ENCODE measurements around the gene CCDC78. TPM values are rescaled to one million over a fixed set of nuclear protein-coding genes. Genes with fewer than 3 reads are reported as not detected.

The CCDC78 gene
- total and polyA plus RNA-seq, 2 donors (not counting 3 experiments of a cell fraction or from before 2014, with no cell fraction given), result 0.50 to 1.3 TPM

DNA sequence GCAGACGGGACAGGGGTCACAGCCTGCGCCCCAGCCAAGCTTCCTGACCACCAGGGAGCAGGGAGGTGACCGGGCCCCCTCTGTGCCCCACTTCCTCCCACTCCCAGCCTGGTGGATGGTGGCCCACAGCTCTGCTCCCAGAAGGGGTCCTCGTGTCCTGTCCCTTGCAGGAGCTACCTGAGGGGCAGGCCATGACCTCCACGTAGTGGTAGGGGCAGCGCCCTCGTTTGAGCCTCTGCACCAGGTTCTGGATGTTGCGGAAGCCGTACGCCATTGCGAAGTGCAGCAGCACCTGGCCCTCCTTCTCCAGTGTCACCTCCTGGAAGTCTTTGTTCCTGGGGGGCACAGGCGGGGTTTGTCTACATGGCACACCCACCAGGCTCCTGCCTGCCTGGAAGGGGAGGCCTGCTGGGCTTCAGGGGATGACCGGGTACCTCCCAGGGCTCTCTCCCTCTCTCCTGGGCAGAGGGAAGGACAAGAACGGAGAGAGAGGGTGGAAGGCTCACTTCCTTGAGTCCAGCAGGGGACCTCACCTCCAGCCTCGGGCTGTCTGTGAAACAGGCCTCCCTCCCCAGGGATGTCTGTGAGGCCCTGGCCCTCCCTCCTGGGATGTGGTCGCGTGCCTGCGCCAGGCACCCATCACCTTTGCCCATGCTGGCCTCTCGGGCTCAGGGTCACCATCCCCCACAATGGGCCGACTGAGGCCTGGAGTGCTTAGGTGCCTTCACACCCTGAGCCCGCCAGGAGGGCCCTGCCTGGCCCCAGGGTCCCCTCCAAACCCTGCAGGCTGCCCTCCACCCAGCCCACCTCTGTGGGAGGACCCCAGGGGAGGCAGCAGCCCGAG is 4.6 kb upstream of the CCDC78 start:
- no peak overlapping the region for H3K9ac ChIP-seq (replicated peaks; ENCODE audit: extremely low read depth, insufficient read depth, low read length)
- no peaks in the 10 kb centered on the region for H3K9me3 ChIP-seq (replicated peaks; ENCODE audit: control insufficient read depth, insufficient read depth, low read length)
- H4K20me1 ChIP-seq (replicated peaks; ENCODE audit: control insufficient read depth, extremely low read depth, insufficient read depth, low read length), result no peaks in the 10 kb centered on the region
- H3K4me1 ChIP-seq (ENCODE audit: control insufficient read depth, extremely low read depth, insufficient read depth, low read length), result peaks cover 13% of the 10 kb centered on the region
- intact Hi-C loops (cut with micrococcal nuclease), result no loop called here
- no peak overlapping the region for H3K27ac ChIP-seq (ENCODE audit: insufficient read depth, low read depth, low read length)
- no peak for DNase-seq (ENCODE audit: low read depth, low spot score)
- H2AFZ ChIP-seq (ENCODE audit: low read depth, low read length), result no peak overlapping the region
- ChIA-PET CTCF (interaction anchor here (0.9 to 1.9 kb wide), 3 partner anchors 10 to 19 kb away, joined by 3 to 5 read pairs (median 5); partner anchors contain the start of gene ANTKMT), POLR2A (no interaction called here)
- TF ChIP-seq POLR2A (IDR thresholded peaks at IDR 0.05; ENCODE audit: low read depth, low read length) (no peak), CTCF (IDR thresholded peaks at IDR 0.05; ENCODE audit: extremely low read depth in 1 of 2, insufficient read depth in 1 of 2, low read depth in 1 of 2, low read length in 2 of 2) (no peak), POLR2AphosphoS5 (IDR thresholded peaks at IDR 0.05; ENCODE audit: insufficient read depth, low read depth, low read length) (no peak), EZH2 (IDR thresholded peaks at IDR 0.05; ENCODE audit: borderline replicate concordance, low read depth, low read length, severe bottlenecking) (no peak), JUN (IDR thresholded peaks at IDR 0.05; ENCODE audit: borderline replicate concordance, insufficient read depth, insufficient read length, low read depth) (no peak), MYC (IDR thresholded peaks at IDR 0.05; ENCODE audit: low read depth, low read length) (no peak), FOS (IDR thresholded peaks at IDR 0.05; ENCODE audit: borderline replicate concordance, insufficient read depth, low read length) (no peak)
- no peak overlapping the region for H3K4me2 ChIP-seq (ENCODE audit: insufficient read depth, low read length)
- H3K27me3 ChIP-seq (ENCODE audit: control insufficient read depth in 2 of 2, insufficient read depth in 2 of 2, low read length in 2 of 2), result no peaks in the 10 kb centered on the region
- no peaks in the 10 kb centered on the region for H3K9me1 ChIP-seq (replicated peaks; ENCODE audit: control insufficient read depth, extremely low read depth, insufficient read depth, low read length)
- H3K79me2 ChIP-seq (ENCODE audit: control insufficient read depth, insufficient read depth, low read length), result no peaks in the 10 kb centered on the region
- dilution Hi-C loops (cut with MboI; ENCODE audit: extremely low pct_ligation_motif_present, low sequenced_read_pairs), result no loop called here
- BruUV-seq (replicated peaks), result no TSS peak
- FAIRE-seq, result no peak
- peaks cover 4 to 24% of the 10 kb centered on the region in 2 experiments for H3K36me3 ChIP-seq (ENCODE audit: control insufficient read depth in 2 of 2, extremely low read depth in 1 of 2, insufficient read depth in 2 of 2, low read length in 2 of 2)
- H3K4me3 ChIP-seq (replicated peaks in 1 of 3; ENCODE audit: insufficient read depth in 1 of 3, low read depth in 1 of 3, low read length in 3 of 3), result no peak overlapping the region
